Measurements from ENCODE around the gene NOBOX.
"Not testable (repeated sequence)": the region's sequence is repeated elsewhere in the genome, so short reads cannot be mapped to it uniquely, and the experiment has no call there.

NOBOX gene

DNA sequence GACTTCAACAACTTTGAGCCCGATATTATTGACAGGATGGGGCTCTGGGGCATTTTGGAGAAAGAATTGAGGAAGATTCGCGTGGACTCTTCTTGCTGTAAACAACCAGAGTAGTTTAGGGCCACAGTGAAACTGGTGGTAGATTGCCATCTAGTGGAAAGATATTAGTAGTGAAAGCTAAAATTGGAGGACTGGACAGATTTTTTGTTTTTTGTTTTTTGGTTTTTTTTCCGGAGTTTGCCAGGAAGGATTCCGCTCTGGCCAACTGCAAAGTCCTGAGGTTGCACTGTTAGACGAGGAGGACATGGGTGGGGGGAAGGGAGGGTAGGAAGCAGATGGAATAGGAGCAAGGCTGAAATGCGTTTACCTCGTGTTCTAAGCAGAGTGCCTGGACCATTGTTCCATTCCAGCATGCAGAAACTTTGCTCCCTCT is 11.7 kb downstream of the NOBOX start:
- peak; percentile 31 for DNase-seq (ENCODE audit: low read depth, low spot score)

DNA sequence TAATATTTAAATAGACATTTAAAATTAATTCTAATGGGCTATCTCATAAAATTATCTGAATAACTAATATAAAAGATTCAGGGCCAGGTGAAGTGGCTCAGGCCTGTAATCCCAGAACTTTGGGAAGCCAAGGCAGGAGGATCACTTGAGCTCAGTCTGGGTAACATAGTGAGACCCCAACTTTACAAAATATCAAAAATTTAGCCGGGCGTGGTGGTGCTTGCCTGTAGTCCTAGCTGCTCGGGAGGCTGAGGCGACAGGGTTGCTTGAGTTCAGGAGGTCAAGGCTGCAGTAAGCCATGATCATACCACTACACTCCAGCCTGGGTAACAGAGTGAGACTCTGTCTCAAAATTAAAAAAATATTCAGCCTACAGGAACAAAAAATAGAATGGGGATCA is 12.5 kb downstream of the NOBOX start:
- no peak for DNase-seq (ENCODE audit: low read depth, low spot score)

DNA sequence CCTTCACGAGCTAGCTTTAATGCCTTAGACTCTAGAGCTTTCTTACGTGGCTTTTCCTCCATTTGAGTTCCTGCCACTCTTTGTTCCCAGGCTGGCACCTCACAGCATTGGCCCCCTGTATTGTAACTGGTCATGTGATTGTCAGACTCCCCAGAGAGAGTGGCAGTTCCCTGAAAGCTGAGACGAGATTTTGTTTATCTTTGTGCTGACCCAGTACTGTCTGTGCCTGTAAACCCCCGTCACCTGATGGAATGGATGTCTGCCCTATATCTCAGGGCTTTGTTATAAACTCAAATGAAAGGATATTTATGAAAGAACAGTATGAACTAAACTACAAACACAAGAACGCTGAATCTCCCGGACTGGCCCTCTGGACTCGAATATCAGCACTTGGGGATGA is 13.0 kb downstream of the NOBOX start:
- no peak for DNase-seq (ENCODE audit: low read depth, low spot score)

DNA sequence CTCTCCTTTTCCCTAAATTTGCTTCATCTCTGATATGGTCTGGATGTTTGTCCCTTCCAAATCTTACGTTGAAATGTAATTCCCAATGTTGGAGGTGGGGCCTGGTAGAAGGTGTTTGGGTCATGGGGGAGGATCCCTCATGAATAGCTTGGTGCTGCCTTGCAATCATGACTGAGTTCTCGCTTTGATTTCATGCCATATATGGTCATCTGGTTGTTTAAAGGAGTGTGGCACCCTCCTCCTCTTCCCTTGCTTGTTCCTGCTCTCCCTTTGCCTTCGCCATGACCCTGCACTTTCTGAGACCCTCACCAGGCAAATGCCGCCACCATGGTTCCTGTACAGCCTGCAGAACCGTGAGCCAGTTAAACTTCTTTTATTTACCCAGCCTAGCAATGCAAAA is 14.5 kb downstream of the NOBOX start:
- peak; percentile 23 for DNase-seq (ENCODE audit: low read depth, low spot score)

DNA sequence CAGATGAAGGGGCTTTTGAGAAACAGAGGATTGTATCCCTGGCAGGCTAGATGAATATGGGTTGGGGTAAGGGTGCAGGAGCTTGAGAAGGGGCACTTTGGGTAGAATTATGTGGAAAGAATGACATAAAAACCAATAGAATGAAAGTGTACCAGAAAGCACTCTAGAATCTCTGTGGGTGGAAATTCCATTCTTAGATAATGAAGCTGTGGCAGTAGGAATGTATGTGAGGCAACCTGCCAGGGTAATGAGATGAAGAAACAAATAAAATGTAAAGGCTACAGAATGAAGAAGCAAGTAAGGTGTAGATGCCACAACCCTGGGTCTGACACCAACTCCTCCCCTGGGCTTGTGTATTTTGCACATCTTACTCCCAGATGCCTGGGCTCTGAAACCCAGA is 16.8 kb downstream of the NOBOX start:
- DNase-seq (ENCODE audit: low read depth, low spot score), result no peak

DNA sequence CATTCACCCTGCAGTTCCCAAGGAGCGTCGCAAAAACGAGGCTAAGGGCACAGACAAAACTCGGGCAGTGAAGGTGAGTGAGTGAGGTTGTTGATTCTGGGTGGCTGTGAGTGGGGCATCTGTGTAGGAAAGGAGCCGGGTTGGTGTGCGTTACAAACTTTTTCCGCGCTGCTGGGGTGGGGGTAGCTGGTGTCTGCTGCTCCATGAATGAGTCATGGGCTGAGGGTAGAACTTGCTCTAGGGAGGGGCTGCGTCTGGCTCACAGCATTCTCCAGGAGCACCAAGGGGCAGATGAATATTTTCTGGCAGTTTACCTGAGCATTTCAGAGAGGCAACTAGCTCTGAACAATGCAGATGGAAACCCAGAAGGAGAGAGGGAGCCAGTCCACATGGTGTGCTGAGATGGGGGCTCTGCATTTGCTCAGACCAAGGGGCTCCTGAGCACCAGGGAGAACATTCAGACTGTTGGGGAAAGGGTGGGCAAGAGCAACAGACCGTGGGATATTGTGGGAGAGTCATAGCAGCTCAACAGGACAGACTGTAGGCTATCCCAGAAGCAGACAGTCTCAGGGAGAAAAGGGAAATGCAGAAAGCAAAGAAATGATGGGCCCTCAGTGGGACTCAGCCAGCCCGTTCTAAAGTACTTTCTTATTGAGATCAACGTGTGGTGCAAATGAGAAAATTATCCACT is 18.8 kb downstream of the NOBOX start:
- DNase-seq (ENCODE audit: low read depth, low spot score), result peak; percentile 60

DNA sequence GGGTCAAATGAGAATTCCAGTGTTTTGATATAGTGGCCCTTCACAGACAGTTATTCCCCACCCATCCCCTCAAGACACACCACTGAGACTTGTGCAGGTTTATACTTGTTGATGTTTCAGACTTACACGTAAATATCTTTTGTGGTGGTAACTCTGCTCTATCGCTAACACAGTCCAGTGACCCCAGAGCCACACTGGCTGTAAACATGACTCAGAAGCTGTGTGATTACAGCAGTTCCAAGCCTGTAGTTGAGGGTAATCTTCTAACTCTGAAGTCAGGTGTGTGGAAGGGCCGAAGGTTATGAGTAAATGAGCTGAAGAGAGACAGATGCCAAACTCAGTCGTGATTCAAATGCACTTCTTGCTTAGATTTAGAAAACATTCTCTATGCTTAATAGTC is 19.4 kb downstream of the NOBOX start:
- peak; percentile 27 for DNase-seq (ENCODE audit: low read depth, low spot score)

DNA sequence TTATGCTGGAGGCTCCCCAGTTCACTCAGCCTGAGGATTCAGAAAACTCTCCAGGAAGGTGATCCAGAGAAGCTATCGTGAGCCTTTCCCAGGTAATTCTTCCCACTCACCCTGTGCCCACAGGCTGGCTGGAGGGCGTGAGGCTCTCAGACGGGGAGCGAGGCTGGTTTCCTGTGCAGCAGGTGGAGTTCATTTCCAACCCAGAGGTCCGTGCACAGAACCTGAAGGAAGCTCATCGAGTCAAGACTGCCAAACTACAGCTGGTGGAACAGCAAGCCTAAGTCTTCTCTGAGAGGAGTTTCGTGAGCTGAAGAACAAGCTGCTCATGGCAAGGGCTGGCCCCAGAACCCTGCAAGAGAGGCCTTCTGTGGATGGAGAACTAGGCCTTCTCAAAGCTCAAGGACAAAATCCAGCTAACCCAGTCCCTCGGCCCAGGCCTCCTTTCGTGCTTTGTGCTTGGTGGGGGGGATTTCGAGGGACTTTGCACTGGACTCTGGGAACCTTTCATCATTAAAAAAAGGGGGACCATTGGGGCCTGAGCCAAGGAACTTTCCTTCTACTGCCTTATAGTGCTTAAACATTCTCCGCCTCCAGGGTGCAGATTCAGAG is 23.6 kb downstream of the NOBOX start:
- no peak for DNase-seq (ENCODE audit: low read depth, low spot score)

DNA sequence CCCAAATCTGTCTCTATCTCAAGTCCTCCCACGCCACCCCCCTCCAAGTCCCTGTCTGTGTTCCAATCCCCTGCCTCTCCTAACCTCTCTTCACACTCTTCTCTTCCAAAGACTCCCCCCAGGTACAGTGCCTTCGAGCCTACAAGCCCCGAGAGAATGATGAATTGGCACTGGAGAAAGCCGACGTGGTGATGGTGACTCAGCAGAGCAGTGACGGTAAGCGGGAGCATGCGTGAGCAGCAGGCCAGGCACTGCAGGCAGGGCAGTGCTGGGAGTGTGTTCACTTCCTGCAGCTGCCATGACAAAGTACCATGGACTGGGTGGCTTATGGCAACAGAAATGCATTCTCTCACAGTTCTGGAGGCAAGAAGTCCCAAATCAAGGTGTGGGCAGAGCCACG is 24.8 kb downstream of the NOBOX start:
- no peak for DNase-seq (ENCODE audit: low read depth, low spot score)

DNA sequence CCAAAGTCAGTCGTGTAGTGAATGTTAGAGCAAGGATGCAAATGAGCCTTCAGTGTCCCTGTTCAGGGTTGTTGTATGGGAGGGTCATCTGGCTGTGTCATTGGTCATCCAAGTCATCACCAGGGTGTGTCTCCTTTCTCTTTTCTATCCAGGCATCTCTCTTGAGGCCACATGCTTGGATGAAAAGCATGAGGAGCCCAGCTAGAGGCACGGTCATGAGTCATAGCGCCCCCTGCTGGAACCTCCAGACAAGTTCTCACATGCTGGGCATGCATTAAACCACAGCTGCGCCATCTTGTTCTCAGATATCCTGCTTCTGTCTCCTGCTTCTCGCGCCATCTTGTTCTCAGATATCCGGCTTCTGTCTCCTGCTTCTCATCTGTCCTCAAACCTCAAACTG is 34.3 kb downstream of the NOBOX start:
- DNase-seq (ENCODE audit: low read depth, low spot score), result not testable (repeated sequence)

DNA sequence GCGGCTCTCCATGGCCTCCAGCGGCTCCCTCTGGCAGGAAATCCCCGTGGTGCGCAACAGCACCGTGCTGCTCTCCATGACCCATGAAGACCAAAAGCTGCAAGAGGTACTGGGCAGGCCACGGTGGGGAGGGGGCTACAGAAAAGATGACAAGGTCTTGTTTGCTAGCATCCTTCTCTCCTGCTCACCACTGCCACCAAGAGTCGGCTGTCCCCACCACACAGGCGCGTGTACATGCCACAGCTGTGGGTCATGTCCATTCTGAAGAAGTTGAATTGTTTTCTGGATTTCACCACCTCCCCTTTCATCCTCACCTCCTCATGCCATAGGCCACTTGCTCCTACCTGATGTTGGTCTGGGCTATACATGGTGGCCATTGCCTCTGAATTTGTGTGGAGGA is 36.2 kb downstream of the NOBOX start:
- DNase-seq (ENCODE audit: low read depth, low spot score), result not testable (repeated sequence)

DNA sequence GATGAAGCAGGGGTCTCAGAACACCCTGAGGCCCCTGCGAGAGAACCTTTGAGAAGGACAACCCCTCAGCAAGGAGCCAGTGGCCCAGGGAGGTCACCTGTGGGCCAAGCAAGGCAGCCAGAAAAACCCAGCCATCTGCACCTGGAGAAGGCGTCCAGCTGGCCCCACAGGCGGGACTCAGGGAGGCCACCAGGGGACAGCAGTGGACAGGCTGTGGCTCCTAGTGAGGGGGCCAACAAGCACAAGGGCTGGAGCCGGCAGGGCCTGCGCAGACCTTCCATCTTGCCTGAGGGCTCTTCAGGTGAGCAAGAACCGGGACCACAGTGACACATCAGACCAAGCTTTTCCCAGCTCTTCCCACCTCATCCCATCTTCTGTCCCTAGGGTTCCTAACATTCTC is 38.0 kb downstream of the NOBOX start:
- DNase-seq (ENCODE audit: low read depth, low spot score), result not testable (repeated sequence)

DNA sequence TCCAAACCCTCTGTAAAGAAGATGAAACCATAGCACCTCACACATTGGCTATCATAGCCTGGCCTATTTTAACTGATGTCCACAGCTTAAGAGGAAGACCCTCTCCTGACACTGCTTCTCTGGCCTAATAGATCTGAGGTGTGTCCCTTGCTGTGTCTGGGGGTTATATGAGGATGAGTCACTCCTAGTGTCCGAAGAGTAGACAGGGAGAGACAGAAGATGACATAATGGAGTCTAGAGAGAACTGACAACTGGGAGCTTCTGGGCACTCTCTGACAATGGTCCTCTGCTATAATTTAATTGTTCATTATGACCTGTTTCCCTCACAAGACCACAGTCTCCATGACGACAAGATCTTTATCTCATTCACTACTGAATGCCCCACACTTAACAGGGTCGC is 41.4 kb downstream of the NOBOX start:
- DNase-seq (ENCODE audit: low read depth, low spot score), result not testable (repeated sequence)

DNA sequence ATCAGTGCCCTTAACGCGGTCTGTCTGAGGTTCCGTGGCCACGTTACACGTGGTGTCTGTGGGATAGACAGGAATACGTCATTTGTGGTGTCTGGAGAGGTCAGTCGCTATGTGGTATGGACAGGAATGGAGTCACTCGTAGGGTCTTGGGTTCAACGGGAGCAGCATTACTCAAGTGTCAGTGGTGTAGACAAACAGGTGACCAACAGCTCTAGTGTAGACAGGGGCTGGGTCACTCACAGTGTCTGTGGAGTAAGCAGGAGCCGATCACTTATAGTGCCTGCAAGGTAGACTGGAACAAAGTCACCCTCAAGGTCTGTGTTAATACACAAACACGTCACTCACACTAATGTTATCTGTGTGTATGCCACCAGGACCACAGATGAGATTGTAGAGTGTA is 46.6 kb downstream of the NOBOX start:
- not testable (repeated sequence) for DNase-seq (ENCODE audit: low read depth, low spot score)

DNA sequence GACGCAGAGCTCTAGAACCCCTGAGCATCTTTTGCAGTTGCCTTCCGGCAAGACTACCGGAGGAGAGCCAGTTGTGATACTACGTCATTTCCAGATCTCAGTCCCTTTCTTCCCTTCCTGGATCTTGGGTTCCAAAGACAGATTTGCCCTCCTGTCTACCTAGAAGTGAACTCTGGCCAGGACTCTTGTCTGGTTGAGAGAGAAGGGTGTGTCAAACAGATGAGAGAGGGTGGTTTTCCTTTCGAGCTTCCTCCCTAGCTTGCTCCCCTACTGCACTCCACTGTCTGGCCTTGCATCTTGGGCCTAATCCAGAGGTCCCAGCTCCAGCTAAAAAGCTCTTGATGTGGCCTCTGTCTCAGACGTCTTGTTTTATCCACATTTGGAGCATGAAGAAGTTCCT is 47.3 kb downstream of the NOBOX start:
- DNase-seq (ENCODE audit: low read depth, low spot score), result not testable (repeated sequence)

DNA sequence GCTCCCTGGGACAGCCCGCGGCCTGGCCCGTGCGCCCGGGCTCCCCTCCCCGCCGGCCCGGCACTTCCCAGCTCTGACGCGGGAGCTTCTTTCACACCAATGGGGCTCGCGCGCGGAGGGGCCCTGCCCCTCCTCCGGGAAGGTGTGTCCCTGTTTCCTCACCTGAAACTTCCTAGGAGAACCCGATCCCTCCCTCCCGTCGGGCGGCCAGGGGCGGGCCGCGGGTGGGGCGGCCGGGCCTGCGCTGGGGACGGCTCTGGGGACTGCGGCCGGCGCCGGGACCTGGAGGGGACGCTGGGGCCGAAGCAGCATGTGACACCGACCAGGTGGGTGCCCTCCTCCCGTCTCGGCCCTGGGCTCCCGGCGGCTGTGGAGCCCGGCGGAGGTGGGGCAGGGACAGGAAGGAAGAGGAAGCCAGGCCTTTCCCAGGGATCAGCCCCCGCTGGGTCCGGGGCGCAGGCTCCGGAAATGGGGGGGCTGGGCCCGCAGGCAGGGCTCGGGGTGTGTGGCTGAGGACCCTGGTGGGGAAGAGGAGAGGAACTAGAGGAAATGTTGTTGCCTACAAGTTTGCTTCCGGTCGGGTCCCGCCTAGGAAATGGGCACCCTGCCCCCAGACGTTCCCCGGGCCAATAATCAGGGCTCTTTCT is 48.2 kb downstream of the NOBOX start, which contains the start of gene ARHGEF5:
ARHGEF5 (plus strand) TSS at position 227 of the 647 bp plus-strand sequence. CDS start 7,268 bp downstream, outside the sequence.
- not testable (repeated sequence) for DNase-seq (ENCODE audit: low read depth, low spot score)

DNA sequence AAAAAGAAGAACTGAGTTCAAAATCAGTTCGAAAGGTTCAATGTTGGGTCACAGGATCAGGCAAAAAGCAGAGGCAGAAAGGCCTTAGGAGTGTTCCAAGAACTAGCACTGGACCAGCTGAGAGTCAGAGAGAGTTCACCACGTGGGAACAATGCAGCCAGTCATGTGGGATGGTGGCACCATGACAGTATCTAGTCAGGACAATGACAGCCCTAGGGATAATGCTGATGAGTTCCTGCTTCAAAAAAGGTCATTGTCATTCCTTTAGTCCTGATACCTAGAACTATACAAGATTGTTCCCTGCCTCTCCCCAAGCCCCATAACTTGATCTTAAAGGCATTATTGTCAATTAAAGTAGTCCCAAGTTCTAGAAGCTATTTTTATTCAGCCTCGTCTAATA is 51.8 kb downstream of the NOBOX start:
- not testable (repeated sequence) for DNase-seq (ENCODE audit: low read depth, low spot score)

DNA sequence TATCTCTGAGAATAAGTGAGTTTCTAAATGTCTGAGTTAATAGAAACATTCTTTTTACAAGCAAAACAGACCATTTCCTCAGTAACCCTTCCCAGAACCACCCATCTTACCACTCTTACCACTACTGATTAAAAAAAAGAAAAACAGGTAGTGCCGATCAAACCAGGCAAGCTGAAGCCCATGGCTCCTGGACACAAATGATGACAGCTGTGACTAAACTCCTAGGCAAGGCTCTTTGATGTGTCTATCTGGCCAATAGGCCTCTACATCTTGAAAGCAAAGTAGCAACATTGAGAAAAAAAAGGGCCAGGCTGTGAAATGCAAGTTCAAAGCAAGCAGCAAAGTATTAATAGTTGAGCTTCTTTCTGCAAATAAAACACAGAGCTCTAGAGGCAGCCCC is 54.9 kb downstream of the NOBOX start:
- not testable (repeated sequence) for DNase-seq (ENCODE audit: low read depth, low spot score)

Data from ELF-1 (cell line).